OCI-LY1 (cell line): ENCODE results near the gene RNU1-2.
"Not testable (repeated sequence)": the region's sequence is repeated elsewhere in the genome, so short reads cannot be mapped to it uniquely, and the experiment has no call there.

Source experiments
- H2AFZ ChIP-seq: fragments of 200-600 bp; sonication (generic), shearing (Covaris generic); 2 replicates; pipeline ENCODE4 v1.6.0; 2014; ENCODE audit warnings: antibody characterized with exemption, mild to moderate bottlenecking, low read length
- H3F3A ChIP-seq: fragments of 200-600 bp; sonication (generic), shearing (Covaris generic); 2 replicates; pipeline ENCODE4 v1.6.0; 2014; ENCODE audit warnings: mild to moderate bottlenecking, antibody characterized with exemption, low read length, moderate library complexity; ENCODE audit not compliant: insufficient read depth
- H3K27ac ChIP-seq: fragments of 200-600 bp; sonication (generic); 2 replicates; pipeline ENCODE4 v1.5.1; 2014; ENCODE audit warnings: low read length, mixed run types, mild to moderate bottlenecking, low read depth; ENCODE audit not compliant: poor library complexity, severe bottlenecking
- H3K27me3 ChIP-seq: fragments of 200-600 bp; sonication (generic); 2 replicates; pipeline ENCODE4 v1.6.0; 2014; ENCODE audit warnings: antibody characterized with exemption, mild to moderate bottlenecking, low read length, moderate library complexity; ENCODE audit not compliant: insufficient read depth
- H3K36me3 ChIP-seq: fragments of 200-600 bp; sonication (generic); 2 replicates; pipeline ENCODE4 v1.6.1; 2014; ENCODE audit warnings: mild to moderate bottlenecking, antibody characterized with exemption, low read length, moderate library complexity, mixed read lengths; ENCODE audit not compliant: insufficient read depth
- H3K4me1 ChIP-seq: fragments of 200-600 bp; sonication (generic); 2 replicates; pipeline ENCODE4 v1.5.1; 2014; ENCODE audit warnings: mild to moderate bottlenecking, low read length, moderate library complexity; ENCODE audit not compliant: insufficient read depth, severe bottlenecking
- H3K4me2 ChIP-seq: fragments of 200-600 bp; sonication (generic), shearing (Covaris generic); 2 replicates; pipeline ENCODE4 v1.6.1; 2014; ENCODE audit warnings: low read length
- H3K4me3 ChIP-seq: fragments of 200-600 bp; sonication (generic); 2 replicates; pipeline ENCODE4 v1.5.1; 2014; ENCODE audit warnings: low read length, low read depth, mild to moderate bottlenecking, mixed read lengths; ENCODE audit not compliant: poor library complexity, severe bottlenecking
- H3K79me2 ChIP-seq: fragments of 200-600 bp; shearing (Covaris generic); 2 replicates; pipeline ENCODE4 v1.6.1; 2016; ENCODE audit warnings: mixed run types, low read length, mixed read lengths; ENCODE audit not compliant: insufficient read depth
- H3K9ac ChIP-seq: fragments of 200-600 bp; sonication (generic), shearing (Covaris generic); 2 replicates; pipeline ENCODE4 v1.6.1; 2014; ENCODE audit warnings: mild to moderate bottlenecking, low read length, mixed read lengths
- H3K9me2 ChIP-seq: fragments of 200-600 bp; sonication (generic), shearing (Covaris generic); 2 replicates; pipeline ENCODE4 v1.6.1; 2014; ENCODE audit warnings: low read depth, mild to moderate bottlenecking, low read length, mixed read lengths
- H3K9me3 ChIP-seq: fragments of 200-600 bp; shearing (Covaris generic); 2 replicates; pipeline ENCODE4 v1.6.1; 2014; ENCODE audit warnings: low read length, mixed read lengths
- H4K20me1 ChIP-seq: fragments of 200-600 bp; sonication (generic), shearing (Covaris generic); 2 replicates; pipeline ENCODE4 v1.6.0; 2016; ENCODE audit warnings: mild to moderate bottlenecking, low read length; ENCODE audit not compliant: insufficient read depth
- EZH2 ChIP-seq: fragments of 200-600 bp; sonication (generic), shearing (Covaris generic); IDR thresholded peaks from 2 replicates; pipeline ENCODE4 v1.8.0; 2017; ENCODE audit warnings: borderline replicate concordance, mixed run types, mild to moderate bottlenecking, antibody characterized with exemption, low read length, moderate library complexity, mixed read lengths
- TF ChIP-seq, protein P1 (sequence below): fragments of 200-600 bp; sonication (generic), shearing (Covaris generic); IDR thresholded peaks from 2 replicates; pipeline ENCODE4 v1.5.1; 2017; ENCODE audit warnings: mild to moderate bottlenecking, antibody characterized with exemption, low read length, moderate library complexity, mixed read lengths

The RNU1-2 gene

DNA sequence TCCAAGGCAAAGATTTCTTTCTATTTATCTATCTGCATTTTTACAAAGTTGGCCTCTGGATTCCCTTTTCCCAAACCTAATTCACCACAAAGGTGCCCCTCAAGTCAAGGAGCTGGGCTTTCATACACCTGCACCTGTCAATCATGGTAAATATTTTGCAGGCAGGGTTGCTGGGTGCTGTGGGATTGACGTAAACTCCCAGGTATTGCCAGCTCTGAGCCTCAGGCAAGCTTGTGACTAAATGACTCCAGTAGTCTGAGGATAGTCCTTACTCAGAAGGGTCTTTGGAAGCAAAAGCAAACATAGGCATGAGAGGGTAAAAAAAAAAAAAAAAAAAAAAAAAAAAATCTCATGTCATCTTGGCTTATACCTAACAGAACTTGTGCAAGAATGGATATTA lies 14.0 kb upstream of the RNU1-2 start:
- not testable (repeated sequence) for H3K4me1 ChIP-seq, H3K27me3 ChIP-seq, H3K9ac ChIP-seq, H3K79me2 ChIP-seq, H3K36me3 ChIP-seq, H3K9me2 ChIP-seq, H3K4me3 ChIP-seq, H2AFZ ChIP-seq, H3K4me2 ChIP-seq, H4K20me1 ChIP-seq, H3K27ac ChIP-seq, H3K9me3 ChIP-seq, H3F3A ChIP-seq

DNA sequence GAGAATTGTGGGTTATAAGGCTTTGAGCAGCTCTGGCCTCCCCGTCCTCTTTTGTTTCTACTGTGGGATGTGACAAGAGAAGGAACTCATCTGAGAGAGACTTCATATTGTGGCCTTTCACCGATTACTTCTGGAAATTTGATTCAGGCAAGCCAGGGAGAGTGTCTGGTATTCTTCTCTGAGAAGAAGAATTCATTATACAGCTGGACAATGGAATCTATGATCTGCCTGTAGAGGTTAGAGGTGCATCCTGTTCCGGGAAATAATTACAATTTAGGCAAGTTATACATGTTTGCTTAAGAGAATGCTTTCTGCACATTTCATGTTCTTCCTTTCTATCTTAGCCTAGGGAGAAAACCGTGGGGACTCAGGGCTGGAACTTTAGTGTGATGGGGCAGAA lies 12.8 kb upstream of the RNU1-2 start:
- Histone ChIP-seq H3K4me2 (no peak overlapping the region), H3F3A (no peaks in the 10 kb centered on the region), H2AFZ (no peak overlapping the region), H3K27me3 (no peaks in the 10 kb centered on the region), H3K4me1 (no peaks in the 10 kb centered on the region), H3K79me2 (no peaks in the 10 kb centered on the region), H3K9ac (no peak overlapping the region), H3K36me3 (no peaks in the 10 kb centered on the region), H4K20me1 (no peaks in the 10 kb centered on the region), H3K9me3 (no peaks in the 10 kb centered on the region), H3K4me3 (no peak overlapping the region), H3K9me2 (no peaks in the 10 kb centered on the region), H3K27ac (no peak overlapping the region)
- TF ChIP-seq, protein P1, sequence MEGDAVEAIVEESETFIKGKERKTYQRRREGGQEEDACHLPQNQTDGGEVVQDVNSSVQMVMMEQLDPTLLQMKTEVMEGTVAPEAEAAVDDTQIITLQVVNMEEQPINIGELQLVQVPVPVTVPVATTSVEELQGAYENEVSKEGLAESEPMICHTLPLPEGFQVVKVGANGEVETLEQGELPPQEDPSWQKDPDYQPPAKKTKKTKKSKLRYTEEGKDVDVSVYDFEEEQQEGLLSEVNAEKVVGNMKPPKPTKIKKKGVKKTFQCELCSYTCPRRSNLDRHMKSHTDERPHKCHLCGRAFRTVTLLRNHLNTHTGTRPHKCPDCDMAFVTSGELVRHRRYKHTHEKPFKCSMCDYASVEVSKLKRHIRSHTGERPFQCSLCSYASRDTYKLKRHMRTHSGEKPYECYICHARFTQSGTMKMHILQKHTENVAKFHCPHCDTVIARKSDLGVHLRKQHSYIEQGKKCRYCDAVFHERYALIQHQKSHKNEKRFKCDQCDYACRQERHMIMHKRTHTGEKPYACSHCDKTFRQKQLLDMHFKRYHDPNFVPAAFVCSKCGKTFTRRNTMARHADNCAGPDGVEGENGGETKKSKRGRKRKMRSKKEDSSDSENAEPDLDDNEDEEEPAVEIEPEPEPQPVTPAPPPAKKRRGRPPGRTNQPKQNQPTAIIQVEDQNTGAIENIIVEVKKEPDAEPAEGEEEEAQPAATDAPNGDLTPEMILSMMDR: no peak
- no peak for TF ChIP-seq EZH2

DNA sequence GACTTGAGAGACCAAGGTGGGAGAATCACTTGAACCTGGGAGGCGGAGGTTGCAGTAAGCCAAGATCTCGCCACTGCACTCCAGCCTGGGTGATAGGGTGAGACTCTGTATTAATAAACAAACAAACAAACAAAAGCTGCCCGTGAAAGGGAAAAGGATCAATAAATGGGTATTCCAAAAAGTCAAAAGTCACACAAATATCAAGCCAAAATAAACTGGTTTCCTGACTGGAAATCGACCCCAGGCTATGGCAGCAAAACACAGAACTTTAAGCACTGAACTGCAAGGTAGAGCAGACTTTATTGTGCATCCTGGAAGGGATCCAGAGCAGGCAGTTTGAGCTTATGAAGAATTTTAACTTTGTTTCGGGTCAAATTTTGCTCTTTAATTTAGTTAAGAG lies 11.3 kb upstream of the RNU1-2 start:
- not testable (repeated sequence) for H3K9me3 ChIP-seq, H3K4me1 ChIP-seq, H4K20me1 ChIP-seq, H3K9ac ChIP-seq, H3K36me3 ChIP-seq, H3K27ac ChIP-seq, H3F3A ChIP-seq, H3K4me3 ChIP-seq, H3K4me2 ChIP-seq, H3K9me2 ChIP-seq, H3K27me3 ChIP-seq, H2AFZ ChIP-seq, H3K79me2 ChIP-seq

DNA sequence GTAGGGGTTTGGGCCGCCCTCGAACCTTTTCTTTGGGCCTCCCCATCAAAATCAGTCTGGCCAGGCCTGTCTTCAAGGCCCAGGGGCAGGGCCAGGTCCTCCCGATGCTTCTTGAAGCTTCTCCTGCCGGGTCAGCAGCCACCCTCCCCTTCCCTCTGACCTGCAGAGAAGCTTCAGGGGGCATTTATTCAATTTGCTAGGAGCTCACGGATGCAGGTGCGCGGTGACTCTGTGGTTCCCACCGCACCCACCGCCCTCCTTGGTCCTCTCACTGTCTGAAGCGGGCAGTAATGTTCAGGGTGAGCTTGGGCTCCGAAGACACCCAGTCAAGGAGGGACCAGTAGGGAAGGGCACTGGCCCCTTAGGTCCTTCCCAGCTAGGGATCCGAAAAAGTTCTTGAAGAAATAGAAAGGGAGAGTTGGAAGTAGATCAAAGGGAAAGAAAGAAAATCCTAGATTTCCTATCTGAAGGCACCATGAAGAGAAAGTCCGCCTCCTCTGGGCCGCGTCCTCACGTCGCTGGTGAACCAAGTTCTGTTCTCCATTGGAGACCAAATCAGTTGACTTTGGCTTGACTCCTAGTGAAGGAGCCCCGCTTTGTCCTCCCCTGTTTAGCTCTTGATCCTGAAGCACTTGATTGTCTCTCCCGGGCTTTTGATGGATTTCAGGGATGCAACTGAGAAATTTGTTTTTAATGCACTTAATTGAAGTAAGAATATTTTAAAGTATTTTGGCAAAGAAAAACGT lies 8.7 kb upstream of the RNU1-2 start:
- TF ChIP-seq EZH2: no peak
- TF ChIP-seq, protein P1: no peak
- Histone ChIP-seq H3K9me2 (no peaks in the 10 kb centered on the region), H3K27ac (no peak overlapping the region), H3K79me2 (no peaks in the 10 kb centered on the region), H2AFZ (no peak overlapping the region), H3K4me1 (peaks cover 5% of the 10 kb centered on the region), H3K4me2 (no peak overlapping the region), H3K9ac (no peak overlapping the region), H3K4me3 (no peak overlapping the region), H4K20me1 (no peaks in the 10 kb centered on the region), H3K9me3 (no peaks in the 10 kb centered on the region), H3K27me3 (no peaks in the 10 kb centered on the region), H3F3A (no peaks in the 10 kb centered on the region), H3K36me3 (no peaks in the 10 kb centered on the region)
